Effector CD8-positive, alpha-beta T cell (primary cell): ENCODE data around the gene TNS1.
"Not testable (repeated sequence)": the region's sequence is repeated elsewhere in the genome, so short reads cannot be mapped to it uniquely, and the experiment has no call there.

Experiments used
- DNase-seq: peaks from one replicate; lab custom pipeline; 2025; lab: John Stamatoyannopoulos, UW

The TNS1 gene

GRCh38 chr2:218029366-218030360 is 26.9 kb upstream of the TNS1 start:
- DNase-seq, result no peak

DNA sequence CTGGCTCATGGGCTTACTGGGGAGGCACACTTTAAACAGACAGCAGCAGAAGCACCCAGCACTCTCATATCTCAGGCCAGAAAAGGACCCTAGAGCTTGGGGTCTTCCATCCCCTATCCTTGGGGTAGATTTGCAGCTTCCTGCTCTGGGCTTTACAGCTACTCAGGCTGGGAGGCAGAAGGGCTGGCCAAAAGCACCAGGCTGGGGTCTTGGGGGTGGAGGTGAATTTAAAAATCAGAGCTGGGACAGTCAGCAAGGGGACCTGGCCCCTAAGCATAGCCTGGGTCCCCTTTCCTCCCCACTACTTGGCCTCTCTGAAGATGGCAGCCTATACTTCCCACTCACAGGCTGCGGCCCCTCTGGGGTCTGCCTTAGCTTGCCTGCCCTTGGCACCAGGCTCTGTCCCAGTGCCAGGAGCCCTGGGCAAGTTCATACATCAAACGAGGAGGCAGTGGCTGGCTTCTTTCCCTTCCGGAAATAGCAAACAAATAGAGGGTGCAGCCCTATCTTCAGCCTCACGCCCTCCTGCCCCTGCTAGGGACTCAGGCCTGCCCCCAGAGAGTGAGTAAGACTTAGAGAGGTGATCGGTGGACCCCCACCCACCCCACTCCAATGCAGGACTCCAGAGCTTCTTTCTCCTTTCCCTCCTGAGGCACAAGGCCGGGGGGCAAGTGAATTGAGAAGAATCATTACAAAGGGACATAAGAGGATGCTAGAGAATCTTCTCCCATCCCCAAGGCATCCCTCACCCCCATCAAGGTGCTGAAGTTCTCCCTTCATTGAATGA is 26.0 kb upstream of the TNS1 start:
- no peak for DNase-seq

DNA sequence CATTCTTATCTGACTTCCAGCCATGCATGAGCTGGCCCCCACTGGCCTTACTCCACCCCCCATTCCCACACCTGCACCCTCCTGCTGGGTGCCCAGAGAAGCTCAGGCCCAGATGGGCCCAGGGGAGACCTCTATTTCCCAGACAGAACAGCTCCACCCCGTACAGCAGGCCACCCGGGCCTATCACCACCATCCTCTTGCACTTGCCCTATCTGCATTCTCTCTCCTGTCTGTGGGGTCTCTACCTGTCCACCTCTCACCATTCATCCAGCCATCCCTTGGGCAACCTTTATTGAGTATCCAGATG is 25.3 kb upstream of the TNS1 start:
- no peak for DNase-seq

DNA sequence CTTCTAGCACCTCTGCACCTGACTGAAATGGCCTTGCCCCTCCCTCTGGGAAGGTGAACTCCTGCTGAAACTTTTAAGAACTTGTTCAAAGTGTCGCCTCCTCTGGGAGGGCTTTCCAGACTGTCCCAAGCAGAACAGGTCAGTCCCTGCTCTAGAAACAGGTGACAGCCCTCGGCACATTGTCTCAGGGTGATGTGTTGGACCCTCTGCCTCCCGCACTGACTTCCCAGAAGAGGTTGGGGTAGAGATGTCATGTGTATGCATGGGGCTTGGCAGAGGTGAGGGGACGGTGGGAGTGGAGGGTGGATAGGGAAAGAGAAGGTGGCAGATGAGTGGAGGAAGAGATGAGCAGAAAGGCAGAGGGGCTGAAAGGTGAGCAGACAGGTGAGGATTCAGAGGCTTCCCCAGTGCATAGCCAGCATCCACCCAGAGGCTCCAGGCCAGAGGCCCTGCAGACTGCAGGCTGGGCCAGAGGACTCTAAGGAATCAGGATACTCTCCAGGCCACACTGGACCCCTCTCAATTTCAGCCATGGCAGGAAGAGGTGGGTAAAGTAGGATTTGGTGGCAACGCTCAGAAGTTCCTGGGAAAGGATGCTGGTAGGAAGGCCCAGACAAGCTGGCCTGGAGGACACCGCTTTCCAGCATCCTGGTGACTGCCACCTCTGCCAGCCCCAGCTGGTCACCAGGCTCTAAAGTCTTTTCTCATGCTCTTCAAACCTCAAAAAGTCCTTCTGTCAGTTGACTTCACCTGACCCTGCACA is 24.8 kb upstream of the TNS1 start:
- DNase-seq, result no peak

DNA sequence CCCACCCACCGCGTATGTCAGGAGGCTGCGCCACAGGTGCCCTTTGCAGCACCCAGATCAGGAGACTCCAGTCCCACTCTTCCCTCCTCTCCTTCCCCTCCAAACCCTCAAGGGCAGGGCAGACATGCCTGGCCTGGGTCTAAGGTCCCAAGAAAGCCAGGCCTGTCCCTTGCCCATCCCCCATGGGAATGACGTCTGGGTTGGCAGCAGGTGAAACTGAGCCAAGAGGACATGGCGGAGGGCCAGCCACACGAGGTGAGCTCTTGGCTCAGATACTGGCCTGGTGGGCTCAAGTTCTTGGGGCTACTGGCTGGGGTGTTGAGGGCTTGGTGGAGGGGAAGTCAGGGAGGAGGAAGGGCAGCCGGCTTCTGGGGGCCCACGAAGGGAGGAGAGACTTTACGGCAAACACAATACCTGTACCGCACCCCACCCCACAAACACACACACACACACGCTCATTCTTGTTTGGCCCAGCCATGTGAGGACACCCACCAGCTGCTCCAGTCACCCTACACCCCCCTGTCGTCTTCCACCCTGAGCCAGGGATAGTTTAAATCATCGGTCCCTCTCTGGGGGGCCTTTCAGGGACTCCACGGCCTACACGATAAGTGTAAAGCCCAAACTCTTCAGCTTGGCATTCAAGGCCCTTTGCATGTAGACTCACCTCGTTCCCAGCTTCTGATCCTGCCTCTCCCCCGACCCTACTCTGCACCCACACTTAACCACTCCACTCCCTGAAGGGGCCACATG is 24.1 kb upstream of the TNS1 start:
- DNase-seq, result no peak

- DNase-seq, result no peak
These were observed 23.4 kb upstream of the TNS1 start for GRCh38 chr2:218026244-218026643.

- no peak for DNase-seq
These were observed 22.1 kb upstream of the TNS1 start for GRCh38 chr2:218024871-218025270.

DNA sequence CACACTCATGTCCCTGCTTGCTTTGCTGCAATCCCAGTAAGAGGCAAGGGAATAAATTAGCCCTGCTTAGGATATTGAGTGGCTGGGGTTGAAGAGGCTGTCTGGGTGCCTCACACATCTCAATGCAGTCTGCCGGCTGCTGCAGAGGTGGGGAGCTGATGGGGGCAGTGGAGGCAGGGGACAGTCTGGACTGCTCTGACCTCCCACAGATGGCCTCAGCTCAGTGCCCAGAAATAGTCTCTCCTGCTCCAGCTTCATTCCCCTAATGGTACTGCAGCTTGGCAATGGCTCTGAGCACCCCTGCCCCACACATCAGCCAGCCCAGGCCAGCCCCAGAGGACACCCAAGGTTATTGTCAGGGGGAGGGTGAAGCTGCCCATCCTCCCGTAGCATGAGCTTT is 21.5 kb upstream of the TNS1 start:
- DNase-seq, result no peak

- DNase-seq, result no peak
These were observed 20.8 kb upstream of the TNS1 start for GRCh38 chr2:218023636-218024035.

DNA sequence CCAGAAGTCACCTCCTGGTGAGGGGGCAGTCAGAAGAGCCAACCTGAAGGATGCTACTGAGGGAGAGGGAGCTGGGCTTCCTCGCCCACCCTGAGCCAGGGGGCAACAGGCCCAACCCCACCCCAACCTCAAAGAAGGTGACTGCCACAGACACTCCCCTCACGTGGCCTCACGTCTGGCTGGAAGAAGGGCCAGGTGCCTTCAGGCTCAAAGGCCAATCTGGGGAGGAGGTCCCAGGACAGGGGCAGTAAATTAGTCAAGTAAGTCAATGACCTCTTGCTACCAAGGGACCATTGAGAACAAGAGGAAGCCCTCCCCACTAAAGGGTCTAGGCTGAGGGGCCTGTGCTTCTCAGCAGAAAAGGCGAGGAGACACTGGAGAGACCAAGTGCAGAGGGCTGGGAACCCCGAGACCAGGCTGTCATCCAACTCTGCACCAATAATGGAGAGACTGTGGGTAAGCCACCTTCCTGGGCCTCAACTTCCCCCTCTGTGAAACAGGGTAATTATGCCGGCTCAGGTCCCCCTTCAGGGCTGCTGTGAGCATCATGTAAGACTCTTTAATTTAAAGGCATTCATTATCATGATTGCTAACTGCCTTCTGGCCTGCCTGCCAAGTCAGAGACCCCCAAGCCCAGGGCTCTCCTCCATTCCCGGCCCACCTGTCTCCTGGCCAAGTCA is 20.2 kb upstream of the TNS1 start:
- no peak for DNase-seq

DNA sequence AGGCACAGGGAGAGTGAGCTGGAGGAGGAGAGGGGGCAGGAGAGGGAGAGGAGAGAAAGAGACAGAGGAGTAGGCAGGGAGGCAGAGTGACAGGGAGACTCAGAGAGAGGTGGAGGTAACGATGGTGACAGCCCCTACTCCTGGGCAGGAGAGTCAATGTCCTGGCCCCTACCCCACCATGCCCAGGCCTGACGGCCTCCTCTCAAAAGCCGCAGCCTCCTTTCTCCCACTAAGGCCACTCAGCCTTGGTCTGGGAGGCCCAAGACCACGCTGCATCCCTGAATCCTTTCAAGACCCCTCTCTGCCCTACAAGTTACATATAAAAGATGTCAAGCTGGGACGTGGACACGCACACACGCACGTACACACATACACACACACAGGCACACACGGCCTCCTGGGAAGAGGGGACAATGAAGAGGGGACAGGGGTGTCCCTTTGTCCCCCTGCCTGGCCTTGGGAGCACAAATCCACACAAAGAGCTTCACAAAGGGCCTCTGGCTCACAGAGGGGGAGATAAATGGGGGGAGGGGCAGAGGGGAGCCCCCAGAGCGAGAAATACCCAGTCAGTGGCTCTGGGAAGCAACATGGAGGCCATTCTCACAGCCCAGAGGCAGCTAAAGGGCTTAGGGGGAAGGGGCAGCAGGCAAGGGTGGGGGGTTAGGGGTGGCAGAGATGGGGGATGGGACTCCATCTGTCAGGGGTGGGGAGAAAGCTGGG is 19.5 kb upstream of the TNS1 start:
- no peak for DNase-seq

DNA sequence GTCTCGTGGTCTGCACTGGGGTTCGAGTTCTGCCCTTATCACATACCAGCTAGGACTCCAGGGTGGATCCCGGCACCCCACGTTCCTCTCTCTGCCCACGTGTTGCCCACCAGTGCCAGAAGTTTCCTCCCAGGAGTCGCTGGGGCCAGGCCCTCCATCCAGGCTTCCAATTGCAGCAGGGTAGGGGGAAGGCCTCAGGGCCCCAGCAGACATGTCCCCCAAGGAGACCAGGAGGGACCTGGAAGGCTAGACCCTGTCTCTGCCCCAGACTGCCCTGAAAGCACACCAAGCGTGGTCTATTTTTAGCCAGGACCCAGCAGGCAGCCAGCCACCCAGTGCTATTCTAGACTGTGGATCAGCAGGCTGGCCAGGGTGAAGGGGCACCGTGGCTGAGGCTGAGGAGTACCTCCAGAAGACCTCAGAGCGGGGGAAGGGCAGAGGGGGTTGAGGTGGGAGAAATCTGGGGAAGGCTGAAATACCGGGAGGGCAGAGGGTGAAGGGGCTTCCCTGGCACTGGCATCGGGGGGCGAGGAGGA is 18.8 kb upstream of the TNS1 start:
- no peak for DNase-seq

DNA sequence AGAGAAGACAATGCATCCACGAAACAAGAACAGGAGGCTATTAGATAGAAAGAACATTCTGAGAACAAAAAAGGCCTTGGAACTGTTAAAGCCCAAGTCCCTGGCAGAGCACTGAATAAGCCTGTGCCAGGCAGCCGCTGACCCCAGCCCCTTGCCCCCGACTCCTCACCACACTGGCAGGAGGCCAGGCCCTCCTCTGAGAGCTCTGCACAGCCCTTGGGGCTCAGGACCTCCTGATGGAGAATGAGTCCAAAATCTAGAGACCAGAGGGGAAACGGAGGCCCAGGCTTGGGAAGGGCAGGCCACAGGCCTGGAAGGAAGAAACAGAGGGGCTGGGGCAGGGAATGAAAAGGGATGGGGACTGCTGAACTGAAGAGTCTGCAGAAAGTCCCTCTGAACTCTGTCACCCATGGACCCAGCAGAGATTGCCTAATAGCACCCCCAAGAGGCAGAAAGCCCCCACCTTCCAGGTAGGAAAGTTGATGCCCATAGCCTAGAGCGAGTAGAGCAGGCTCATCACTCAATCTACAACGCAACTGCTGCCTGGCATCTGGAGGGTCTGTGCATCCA is 18.3 kb upstream of the TNS1 start:
- DNase-seq, result no peak

DNA sequence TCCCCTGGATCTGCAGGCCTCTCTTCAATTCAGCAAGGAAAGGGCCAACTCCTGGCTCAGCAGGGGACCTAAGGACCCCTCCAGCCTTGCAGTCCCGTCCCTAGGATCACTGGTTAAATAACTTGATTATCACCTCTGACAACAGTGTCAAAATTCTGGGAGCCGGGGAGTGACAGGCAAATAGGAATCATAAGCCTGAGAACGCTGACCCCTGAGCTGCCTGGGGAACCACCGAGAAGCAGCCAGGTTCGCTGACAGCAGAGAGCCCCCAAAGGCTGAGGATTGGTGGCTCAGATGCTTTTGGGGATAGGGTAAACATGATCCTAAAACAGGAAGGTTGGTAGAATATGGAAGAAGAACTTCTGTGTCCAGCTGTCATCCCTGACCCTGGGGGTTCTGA is 17.5 kb upstream of the TNS1 start:
- no peak for DNase-seq

DNA sequence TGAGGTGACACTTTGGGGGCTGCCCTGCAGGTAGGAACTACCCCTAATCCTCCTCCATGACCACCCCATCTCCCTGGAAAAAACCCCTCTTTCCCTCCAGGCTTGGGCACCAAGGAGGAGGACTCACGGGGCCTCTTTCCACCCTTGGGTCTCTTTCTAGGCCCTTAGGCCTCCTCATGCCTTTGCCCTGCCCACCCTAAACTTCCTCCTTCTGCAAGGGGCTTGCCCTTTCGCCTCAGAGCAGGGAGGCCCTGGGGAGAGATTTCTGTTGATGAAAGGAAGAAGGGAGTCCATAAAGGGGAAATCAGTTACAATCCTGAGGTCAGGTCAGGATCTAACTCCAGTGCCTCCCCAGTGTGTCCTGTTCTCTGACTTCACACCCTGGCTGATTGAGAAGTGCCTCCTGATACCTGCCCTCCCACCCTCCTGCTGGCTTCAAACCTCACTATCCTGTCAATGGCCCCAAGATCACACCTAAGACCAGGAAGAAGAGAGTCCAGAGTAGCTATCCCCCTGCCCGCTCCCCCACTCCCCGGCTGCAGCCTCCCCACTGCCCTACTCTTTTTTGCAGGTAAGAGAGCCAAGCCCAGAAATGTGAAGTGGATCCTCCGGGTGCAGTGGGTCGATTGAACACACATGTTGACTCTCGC is 16.7 kb upstream of the TNS1 start:
- no peak for DNase-seq

- DNase-seq, result not testable (repeated sequence)
These were observed 16.0 kb upstream of the TNS1 start for GRCh38 chr2:218018842-218019125.

DNA sequence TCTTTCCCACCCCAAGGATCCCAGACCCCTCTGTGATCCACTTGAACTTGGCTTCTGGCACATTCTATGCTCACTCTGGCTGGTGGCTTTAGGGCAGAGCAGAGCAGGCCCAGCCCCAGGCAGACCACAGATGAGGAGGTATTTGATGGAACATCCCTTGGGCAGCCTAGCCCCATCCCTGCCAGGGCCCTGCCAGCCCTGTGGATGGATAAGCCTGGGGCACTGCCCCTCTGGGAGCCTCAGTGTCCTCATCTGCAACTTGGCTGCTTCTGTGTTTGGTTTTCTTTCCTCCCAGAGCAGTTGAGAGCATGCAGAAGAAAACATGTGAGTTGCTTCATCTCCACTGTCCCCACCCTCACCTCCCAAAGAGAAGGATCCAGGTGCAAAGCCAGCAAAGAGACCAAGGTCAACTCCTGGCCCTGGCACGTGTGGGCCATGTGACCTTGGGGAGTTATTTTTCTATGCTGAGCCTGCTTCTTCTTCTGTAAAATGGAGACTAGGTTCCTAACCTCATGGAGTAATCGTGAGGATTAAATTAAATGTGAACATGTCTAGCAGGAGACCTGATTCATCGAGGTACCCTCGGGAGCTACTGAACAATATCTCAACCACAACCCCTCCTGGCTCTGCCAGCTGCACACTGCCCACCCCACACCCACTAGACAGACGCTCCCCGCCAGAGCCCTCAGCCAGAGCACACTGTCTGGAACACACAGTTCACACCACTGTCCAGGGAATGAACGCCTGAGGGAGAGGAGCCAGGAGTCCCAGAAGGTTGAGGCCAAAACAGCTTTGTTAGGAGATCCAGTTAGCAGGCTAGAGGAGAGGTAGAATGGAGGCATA is 14.6 kb upstream of the TNS1 start:
- DNase-seq, result no peak

DNA sequence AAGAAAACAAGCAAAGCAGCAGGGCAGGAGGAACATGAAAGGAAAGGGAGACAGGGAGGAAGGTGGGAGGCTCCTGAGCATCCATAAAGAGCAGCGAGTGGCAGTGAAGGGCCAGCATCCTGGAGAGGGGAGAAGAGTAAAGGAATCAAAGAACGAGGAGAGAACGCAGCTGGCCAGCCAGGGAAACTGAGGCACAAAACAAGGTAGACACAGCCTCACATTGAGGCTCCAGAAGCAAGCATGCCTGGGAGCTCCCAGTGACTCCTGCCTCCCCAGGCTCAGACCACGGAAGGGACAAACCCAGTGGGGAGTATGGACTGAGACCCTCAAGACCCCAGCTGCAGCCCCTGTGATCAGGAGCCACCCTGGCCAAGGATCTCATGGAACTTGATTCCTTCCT is 14.0 kb upstream of the TNS1 start:
- DNase-seq, result no peak
